PC-3 (cell line): ENCODE measurements around the gene TMEM143.
A peak's percentile ranks its signal among the peaks of the same experiment; 100 is the strongest.

ENCODE experiments used
- EZH2 ChIP-seq: fragments of 300-600 bp; sonication (generic); IDR thresholded peaks from one replicate; pipeline ENCODE4 v1.6.1; 2017; ENCODE audit warnings: antibody characterized with exemption, mild to moderate bottlenecking, low read length; ENCODE audit not compliant: unreplicated experiment
- TF ChIP-seq, protein P1 (sequence below): fragments of 300-600 bp; sonication (generic); conservative IDR thresholded peaks from 2 replicates; pipeline ENCODE4 v1.5.1; 2017; ENCODE audit warnings: antibody characterized with exemption, low read depth, mild to moderate bottlenecking, low read length

DNA sequence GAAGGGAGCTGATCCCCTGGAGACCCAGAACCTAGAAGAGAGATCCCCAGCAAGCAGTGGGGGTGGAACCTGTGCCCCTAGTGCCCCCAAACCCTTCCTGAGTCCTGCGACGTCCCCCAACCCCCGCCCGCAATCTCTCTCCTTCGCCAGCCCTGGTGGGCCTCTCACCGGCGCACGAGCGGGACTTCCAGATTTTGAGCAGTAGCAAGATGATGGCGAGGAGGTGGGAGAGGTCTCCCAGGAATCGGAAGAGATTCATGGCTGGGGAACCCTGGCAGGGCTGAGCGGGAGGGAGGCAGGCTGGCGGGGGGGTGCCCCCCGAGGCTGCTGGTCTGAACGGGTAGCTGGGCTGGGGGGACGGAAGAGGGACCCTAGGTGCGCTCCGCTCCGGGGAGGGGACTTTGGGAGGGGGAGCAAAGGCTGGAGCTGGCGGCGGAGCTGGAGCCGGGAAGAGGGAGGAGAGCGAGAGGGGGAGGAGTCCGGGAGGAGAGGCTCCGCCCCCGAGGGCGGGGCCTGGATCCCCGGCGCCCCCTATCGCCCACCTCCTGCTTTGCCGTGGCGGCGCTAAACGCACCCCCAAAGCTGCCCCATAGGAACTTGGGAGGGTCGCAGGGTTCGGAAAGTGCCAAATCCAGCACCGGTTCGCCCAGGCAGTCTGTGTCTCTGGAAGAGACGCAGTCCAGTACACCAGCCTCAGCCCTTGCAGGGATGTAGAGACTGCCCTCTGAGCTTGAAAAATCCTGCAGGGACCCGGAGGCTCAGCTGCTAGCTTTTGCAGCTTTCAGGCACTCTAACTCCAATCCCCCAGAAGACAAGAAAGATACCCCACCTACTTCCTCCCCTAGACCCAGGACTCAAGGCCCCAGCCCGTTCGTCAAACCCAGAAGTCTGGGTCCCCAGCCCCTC is 27.6 kb upstream of the TMEM143 start, which contains the start of gene KDELR1:
- TF ChIP-seq, protein P1, sequence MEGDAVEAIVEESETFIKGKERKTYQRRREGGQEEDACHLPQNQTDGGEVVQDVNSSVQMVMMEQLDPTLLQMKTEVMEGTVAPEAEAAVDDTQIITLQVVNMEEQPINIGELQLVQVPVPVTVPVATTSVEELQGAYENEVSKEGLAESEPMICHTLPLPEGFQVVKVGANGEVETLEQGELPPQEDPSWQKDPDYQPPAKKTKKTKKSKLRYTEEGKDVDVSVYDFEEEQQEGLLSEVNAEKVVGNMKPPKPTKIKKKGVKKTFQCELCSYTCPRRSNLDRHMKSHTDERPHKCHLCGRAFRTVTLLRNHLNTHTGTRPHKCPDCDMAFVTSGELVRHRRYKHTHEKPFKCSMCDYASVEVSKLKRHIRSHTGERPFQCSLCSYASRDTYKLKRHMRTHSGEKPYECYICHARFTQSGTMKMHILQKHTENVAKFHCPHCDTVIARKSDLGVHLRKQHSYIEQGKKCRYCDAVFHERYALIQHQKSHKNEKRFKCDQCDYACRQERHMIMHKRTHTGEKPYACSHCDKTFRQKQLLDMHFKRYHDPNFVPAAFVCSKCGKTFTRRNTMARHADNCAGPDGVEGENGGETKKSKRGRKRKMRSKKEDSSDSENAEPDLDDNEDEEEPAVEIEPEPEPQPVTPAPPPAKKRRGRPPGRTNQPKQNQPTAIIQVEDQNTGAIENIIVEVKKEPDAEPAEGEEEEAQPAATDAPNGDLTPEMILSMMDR, result peak; percentile 75
- TF ChIP-seq EZH2, result no peak
